Astrocyte (in vitro differentiated cells and primary cell): ENCODE data around the gene CNPY4.

Experiments
- EZH2 ChIP-seq: IDR thresholded peaks from 2 replicates; pipeline ENCODE4 v1.6.1; 2012; ENCODE audit warnings: mild to moderate bottlenecking, low read length, inconsistent platforms; ENCODE audit not compliant: insufficient read depth
- TF ChIP-seq, protein P1 (sequence below): IDR thresholded peaks from 2 replicates; pipeline ENCODE4 v1.5.1; 2011; ENCODE audit warnings: low read depth, mild to moderate bottlenecking, inconsistent platforms, low read length, moderate library complexity; ENCODE audit not compliant: insufficient read depth

DNA sequence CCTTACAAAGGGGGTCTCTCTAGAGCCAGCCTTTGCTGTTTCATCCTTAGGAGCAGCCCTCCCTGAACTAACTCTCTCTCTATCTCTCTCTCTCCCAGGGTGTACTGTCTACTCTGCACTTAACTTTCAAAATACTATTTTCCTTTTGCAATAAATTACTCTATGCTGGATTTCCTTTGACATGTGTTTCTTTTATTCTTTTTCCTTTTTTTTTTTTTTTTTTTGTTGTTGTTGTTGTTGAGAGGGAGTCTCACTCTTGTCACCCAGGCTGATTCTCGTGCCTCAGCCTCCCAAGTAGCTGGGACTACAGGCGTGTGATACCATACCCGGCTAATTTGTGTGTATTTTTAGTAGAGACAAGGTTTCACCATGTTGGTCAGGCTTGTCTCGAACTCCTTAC is 36.5 kb upstream of the CNPY4 start:
- TF ChIP-seq, protein P1, sequence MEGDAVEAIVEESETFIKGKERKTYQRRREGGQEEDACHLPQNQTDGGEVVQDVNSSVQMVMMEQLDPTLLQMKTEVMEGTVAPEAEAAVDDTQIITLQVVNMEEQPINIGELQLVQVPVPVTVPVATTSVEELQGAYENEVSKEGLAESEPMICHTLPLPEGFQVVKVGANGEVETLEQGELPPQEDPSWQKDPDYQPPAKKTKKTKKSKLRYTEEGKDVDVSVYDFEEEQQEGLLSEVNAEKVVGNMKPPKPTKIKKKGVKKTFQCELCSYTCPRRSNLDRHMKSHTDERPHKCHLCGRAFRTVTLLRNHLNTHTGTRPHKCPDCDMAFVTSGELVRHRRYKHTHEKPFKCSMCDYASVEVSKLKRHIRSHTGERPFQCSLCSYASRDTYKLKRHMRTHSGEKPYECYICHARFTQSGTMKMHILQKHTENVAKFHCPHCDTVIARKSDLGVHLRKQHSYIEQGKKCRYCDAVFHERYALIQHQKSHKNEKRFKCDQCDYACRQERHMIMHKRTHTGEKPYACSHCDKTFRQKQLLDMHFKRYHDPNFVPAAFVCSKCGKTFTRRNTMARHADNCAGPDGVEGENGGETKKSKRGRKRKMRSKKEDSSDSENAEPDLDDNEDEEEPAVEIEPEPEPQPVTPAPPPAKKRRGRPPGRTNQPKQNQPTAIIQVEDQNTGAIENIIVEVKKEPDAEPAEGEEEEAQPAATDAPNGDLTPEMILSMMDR, result no peak
- no peak for TF ChIP-seq EZH2
